Bronchial epithelial cell (primary cell): ENCODE measurements around the gene SCG2. TPM values are rescaled to one million over a fixed set of nuclear protein-coding genes. Genes with fewer than 3 reads are reported as not detected.
A peak's percentile ranks its signal among the peaks of the same experiment; 100 is the strongest.

Experiments used
- DNase-seq: peaks from one replicate; pipeline ENCODE4 v3.0.0-alpha.2; 2010; ENCODE audit warnings: low read depth
- FAIRE-seq: peaks from 2 replicates; lab custom pipeline; 2011; peaks lifted over from hg19 to GRCh38; lab: Jason Lieb, UNC
- H3K27me3 ChIP-seq: 2 replicates; pipeline ENCODE4 v1.5.1; 2011; ENCODE audit warnings: low read length; ENCODE audit not compliant: control insufficient read depth, insufficient read depth
- H3K36me3 ChIP-seq: 2 replicates; pipeline ENCODE4 v1.5.1; 2011; ENCODE audit warnings: low read length; ENCODE audit not compliant: control insufficient read depth, insufficient read depth
- H3K4me3 ChIP-seq: 2 replicates; pipeline ENCODE4 v1.5.1; 2011; ENCODE audit warnings: mild to moderate bottlenecking, low read depth, low read length, control low read depth
- total RNA-seq: library from RNA; depleted of rRNA; stranded (reverse); fragments of >200 nt; gene quantifications from 2 replicates; pipeline ENCODE4 v1.2.1, GENCODE V29; 2014
- TF ChIP-seq, protein P1 (sequence below): IDR thresholded peaks from 2 replicates; pipeline ENCODE4 v1.5.1; 2011; ENCODE audit warnings: mild to moderate bottlenecking, moderate library complexity, low read length, control low read depth, inconsistent platforms; ENCODE audit not compliant: insufficient read depth, severe bottlenecking

The SCG2 gene
- total RNA-seq, 1 donor from 2014 or later = 0.26 TPM

DNA sequence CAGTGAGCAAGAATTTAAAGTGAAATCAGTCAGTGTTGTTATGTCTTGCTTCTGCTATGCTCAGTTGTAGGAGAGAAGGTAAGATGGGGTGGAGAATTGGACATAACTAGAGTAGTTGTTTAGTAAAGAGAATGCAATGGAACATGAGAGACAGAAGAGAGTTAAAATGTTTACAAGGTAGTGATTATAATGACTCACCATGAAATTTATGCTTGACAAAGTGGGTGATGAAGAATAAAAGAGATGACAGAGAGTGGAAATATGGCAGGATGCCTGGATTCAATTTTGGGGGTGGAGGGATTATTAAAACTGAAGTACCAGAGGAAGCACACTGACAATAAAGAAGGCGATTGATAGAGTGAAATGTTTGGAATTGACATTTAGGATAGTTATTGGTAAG is 10.6 kb downstream of the SCG2 start:
- no peak for DNase-seq
- TF ChIP-seq, protein P1, sequence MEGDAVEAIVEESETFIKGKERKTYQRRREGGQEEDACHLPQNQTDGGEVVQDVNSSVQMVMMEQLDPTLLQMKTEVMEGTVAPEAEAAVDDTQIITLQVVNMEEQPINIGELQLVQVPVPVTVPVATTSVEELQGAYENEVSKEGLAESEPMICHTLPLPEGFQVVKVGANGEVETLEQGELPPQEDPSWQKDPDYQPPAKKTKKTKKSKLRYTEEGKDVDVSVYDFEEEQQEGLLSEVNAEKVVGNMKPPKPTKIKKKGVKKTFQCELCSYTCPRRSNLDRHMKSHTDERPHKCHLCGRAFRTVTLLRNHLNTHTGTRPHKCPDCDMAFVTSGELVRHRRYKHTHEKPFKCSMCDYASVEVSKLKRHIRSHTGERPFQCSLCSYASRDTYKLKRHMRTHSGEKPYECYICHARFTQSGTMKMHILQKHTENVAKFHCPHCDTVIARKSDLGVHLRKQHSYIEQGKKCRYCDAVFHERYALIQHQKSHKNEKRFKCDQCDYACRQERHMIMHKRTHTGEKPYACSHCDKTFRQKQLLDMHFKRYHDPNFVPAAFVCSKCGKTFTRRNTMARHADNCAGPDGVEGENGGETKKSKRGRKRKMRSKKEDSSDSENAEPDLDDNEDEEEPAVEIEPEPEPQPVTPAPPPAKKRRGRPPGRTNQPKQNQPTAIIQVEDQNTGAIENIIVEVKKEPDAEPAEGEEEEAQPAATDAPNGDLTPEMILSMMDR = no peak
- Histone ChIP-seq H3K36me3 (no peaks in the 10 kb centered on the region), H3K27me3 (no peaks in the 10 kb centered on the region), H3K4me3 (no peak overlapping the region)
- no peak for FAIRE-seq

DNA sequence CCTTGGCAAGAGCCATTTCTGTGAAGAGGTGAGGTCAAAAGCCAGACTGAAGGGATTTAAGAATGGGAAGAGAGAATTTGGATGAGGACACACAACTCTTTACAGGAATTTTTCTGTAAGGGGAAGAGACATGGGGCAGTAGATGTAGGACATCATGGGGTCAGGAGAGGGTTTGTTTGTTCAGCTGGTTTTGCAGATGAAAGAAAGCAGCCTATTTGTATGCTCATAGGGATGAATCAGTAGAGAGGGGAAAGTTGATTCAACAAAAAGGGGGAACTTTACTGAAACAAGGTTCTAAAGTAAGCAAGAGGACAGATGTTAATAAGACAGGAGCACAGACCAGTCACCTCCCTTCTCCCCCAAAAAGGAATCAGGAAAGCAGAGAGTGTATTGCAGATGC is 11.2 kb downstream of the SCG2 start:
- no peak for DNase-seq
- Histone ChIP-seq H3K4me3 (no peak overlapping the region), H3K27me3 (no peaks in the 10 kb centered on the region), H3K36me3 (no peaks in the 10 kb centered on the region)
- TF ChIP-seq, protein P1 = no peak
- no peak for FAIRE-seq

DNA sequence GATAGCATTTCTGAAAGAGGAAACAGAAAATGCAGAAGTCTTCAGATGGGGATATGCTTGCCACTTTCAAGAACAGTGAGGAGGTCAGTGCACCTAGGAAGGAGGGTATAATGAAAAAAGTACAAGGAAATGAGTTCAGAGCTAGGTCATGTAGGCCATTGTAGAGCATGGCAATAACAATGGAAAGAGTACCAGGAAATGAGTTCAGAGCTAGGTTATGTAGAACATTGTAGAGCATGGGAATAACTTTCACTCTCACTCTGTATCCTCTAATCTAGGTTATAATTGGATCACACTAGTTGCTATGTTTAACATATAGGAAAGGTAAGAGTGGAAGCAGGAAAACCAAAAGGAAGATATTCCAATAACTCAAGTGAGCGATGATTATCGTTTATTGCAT is 12.3 kb downstream of the SCG2 start:
- Histone ChIP-seq H3K36me3 (no peaks in the 10 kb centered on the region), H3K4me3 (no peak overlapping the region), H3K27me3 (no peaks in the 10 kb centered on the region)
- TF ChIP-seq, protein P1 = no peak
- no peak for FAIRE-seq
- no peak for DNase-seq

DNA sequence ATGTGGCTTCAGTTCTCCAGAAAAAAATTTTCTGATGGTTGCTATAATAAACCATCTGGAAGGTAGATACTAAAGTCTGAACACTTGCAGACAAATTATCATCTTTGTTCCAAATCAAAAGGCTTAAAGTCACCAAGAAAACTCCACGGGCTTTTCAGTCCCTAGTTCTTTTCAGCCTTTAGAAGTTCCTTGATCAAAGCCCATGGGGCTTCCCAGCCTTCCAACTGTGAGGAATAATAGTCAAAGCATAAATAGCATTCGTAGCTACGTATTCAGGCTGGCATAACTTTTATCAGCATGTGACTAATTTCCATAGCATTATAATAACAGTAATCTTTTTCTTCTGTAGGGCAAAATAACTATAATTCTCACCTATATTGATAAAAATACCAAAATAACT is 13.9 kb downstream of the SCG2 start:
- DNase-seq = no peak
- Histone ChIP-seq H3K4me3 (no peak overlapping the region), H3K27me3 (no peaks in the 10 kb centered on the region), H3K36me3 (no peaks in the 10 kb centered on the region)
- no peak for FAIRE-seq
- TF ChIP-seq, protein P1 = no peak

DNA sequence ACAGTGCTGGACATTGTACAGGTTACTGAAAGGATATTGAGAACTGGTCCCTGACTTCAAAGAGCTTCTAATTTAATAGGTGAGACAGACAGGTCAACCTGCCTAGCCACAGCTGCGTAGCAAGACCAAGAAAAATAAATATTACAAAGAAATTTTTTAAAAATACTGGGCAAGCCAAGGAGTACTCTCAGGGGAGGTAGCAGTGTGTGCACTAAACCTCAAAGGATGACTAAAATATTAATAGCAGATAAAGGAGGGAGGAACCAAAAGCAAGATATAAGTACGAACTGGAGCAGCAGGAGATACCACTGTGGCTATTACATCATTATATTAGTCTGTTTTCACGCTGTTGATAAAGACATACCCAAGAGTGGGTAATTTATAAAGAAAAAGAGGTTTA is 14.9 kb downstream of the SCG2 start:
- FAIRE-seq = no peak
- TF ChIP-seq, protein P1 = no peak
- H3K36me3 ChIP-seq = no peaks in the 10 kb centered on the region
- no peak overlapping the region for H3K4me3 ChIP-seq
- H3K27me3 ChIP-seq = no peaks in the 10 kb centered on the region
- DNase-seq = no peak

DNA sequence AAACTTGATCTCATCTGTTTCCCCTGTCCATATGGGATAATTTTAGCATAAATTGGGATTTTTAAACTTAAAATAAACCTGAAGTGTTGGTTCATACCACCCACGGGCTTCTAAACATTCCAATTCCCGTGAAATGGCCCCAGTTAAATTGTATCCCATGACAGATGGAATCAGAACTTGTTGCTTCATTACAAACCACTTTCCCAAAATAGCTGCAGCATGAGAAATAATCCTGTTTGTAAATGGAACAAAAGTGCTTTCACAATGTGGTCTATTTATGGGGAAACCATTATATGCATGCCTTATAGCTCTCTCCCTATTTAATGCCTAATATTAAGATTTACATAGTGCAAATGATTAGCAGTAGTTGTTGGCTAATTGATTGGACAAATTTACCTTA is 15.9 kb downstream of the SCG2 start:
- peak; percentile 24 for DNase-seq
- Histone ChIP-seq H3K36me3 (no peaks in the 10 kb centered on the region), H3K27me3 (no peaks in the 10 kb centered on the region), H3K4me3 (no peak overlapping the region)
- TF ChIP-seq, protein P1 = no peak
- no peak for FAIRE-seq
